ENCODE data around the gene CDKN2D. TPM values are rescaled to one million over a fixed set of nuclear protein-coding genes. Genes with fewer than 3 reads are reported as not detected.
"Not testable (repeated sequence)": the region's sequence is repeated elsewhere in the genome, so short reads cannot be mapped to it uniquely, and the experiment has no call there.

Gene CDKN2D
- total and polyA plus RNA-seq, 10 of the 15 experiments (the other 5 are each of a cell fraction or from before 2014, with no cell fraction given), result 0.53 to 17.2 (median 6.7) TPM

DNA sequence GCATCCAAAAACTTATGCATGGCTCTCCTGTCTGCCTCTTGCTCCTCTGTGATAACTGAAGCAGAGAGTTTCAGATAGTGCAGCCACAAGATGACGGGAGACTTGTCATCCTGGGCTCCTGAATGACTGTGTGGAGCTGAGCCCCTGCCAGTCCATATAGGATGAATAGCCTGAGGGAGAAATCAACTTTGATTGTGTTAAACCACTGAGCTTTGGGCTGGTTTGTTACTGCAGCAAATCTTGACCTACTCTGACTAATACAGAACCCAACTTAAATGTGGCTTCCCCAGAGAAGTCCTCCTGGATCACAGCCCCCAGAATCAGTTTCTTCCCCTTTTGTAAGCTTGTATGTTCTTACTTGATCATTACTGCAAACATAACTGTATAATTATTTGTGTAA is 36.3 kb downstream of the CDKN2D start:
- Histone ChIP-seq H3K9ac (ENCODE audit: control insufficient read depth, insufficient read depth, low read length) (no peak overlapping the region), H3K4me3 (no peak overlapping the region), H3K4me1 (ENCODE audit: control insufficient read depth, insufficient read depth, low read length) (no peaks in the 10 kb centered on the region), H3K4me2 (ENCODE audit: control insufficient read depth, insufficient read depth) (no peak overlapping the region), H3K9me3 (replicated peaks; ENCODE audit: control insufficient read depth, insufficient read depth, low read length) (peaks cover 2% of the 10 kb centered on the region; the same call in 1 of the 3 replicates), H3K79me2 (ENCODE audit: control insufficient read depth, insufficient read depth, low read length) (no peaks in the 10 kb centered on the region), H3K27me3 (replicated peaks in 1 of 2; ENCODE audit: control insufficient read depth in 2 of 2, insufficient read depth in 2 of 2, low read length in 1 of 2) (no peaks in the 10 kb centered on the region), H2AFZ (ENCODE audit: control insufficient read depth, low read depth, low read length) (no peak overlapping the region), H3K36me3 (ENCODE audit: control insufficient read depth in 2 of 2, insufficient read depth in 2 of 2, low read length in 1 of 2) (no peaks in the 10 kb centered on the region), H4K20me1 (ENCODE audit: control insufficient read depth, insufficient read depth) (no peaks in the 10 kb centered on the region), H3K27ac (ENCODE audit: control insufficient read depth, insufficient read depth) (no peak overlapping the region)
- TF ChIP-seq YY1 (IDR thresholded peaks at IDR 0.05; ENCODE audit: low read depth, low read length), result no peak
- peak; percentile 61; the same call in 1 of the 2 replicates for TF ChIP-seq ZNF217 (IDR thresholded peaks at IDR 0.05)
- in situ Hi-C loops (cut with MboI) (no loop called here), intact Hi-C loops (cut with micrococcal nuclease; ENCODE audit: unreplicated experiment) (no loop called here)
- FAIRE-seq (no peak), ATAC-seq (no peak), DNase-seq (ENCODE audit: low read depth, low spot score) (no peak)
- ChIA-PET CTCF (interaction anchor here (0.9 to 1.5 kb wide), 5 partner anchors 10 to 49 kb away, joined by 3 to 5 read pairs (median 4); no protein-coding TSS in a partner anchor), RAD21 (ENCODE audit: unreplicated experiment) (no interaction called here), POLR2A (interaction anchor here (0.7 kb wide), 1 partner anchor 359 kb away, joined by 3 read pairs; no protein-coding TSS in a partner anchor), SMC1A (ENCODE audit: uncharacterized antibody, unreplicated experiment) (interaction anchor here (1.6 kb wide), 1 partner anchor 40 kb away, joined by 3 read pairs; no protein-coding TSS in a partner anchor)
- WGBS (ENCODE audit: insufficient coverage, insufficient replicate concordance, low lambda C conversion rate, missing lambda C conversion rate), result 0% methylated on average over 1 of the region's 1 CpG
- BruUV-seq (replicated peaks), result no TSS peak

DNA sequence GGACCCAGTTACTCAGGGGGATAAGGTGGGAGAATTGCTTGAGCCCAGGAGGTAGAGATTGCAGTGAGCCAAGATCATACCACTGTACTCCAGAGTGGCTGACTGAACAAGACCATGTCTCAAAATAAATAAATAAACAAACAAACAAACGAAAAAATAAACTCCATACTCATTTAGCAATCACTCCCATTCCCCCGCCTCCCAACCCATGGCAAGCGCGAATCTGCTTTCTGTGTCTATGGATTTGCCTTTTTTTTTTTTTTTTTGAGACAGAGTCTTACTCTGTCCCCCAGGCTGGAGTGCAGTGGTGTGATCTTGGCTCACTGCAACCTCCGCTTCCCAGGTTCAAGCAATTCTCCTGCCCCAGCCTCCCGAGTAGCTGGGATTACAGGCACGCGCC is 41.9 kb downstream of the CDKN2D start:
- H3K27ac ChIP-seq (ENCODE audit: control insufficient read depth, insufficient read depth); H3K4me2 ChIP-seq (ENCODE audit: control insufficient read depth, insufficient read depth); H3K79me2 ChIP-seq (ENCODE audit: control insufficient read depth, insufficient read depth, low read length); intact Hi-C loops (cut with micrococcal nuclease; ENCODE audit: unreplicated experiment); H3K36me3 ChIP-seq (ENCODE audit: control insufficient read depth in 2 of 2, insufficient read depth in 2 of 2, low read length in 1 of 2); H2AFZ ChIP-seq (ENCODE audit: control insufficient read depth, low read depth, low read length); H3K4me1 ChIP-seq (ENCODE audit: control insufficient read depth, insufficient read depth, low read length); H3K9ac ChIP-seq (ENCODE audit: control insufficient read depth, insufficient read depth, low read length); SMC1A ChIA-PET (ENCODE audit: uncharacterized antibody, unreplicated experiment); DNase-seq (ENCODE audit: low read depth, low spot score); H4K20me1 ChIP-seq (ENCODE audit: control insufficient read depth, insufficient read depth); H3K9me3 ChIP-seq (replicated peaks; ENCODE audit: control insufficient read depth, insufficient read depth, low read length); BruUV-seq (replicated peaks); in situ Hi-C loops (cut with MboI); H3K4me3 ChIP-seq; CTCF ChIA-PET; FAIRE-seq; ATAC-seq; RAD21 ChIA-PET (ENCODE audit: unreplicated experiment); H3K27me3 ChIP-seq (replicated peaks in 1 of 2; ENCODE audit: control insufficient read depth in 2 of 2, insufficient read depth in 2 of 2, low read length in 1 of 2): not testable (repeated sequence)
- POLR2A ChIA-PET, result interaction anchor here (0.6 kb wide), 1 partner anchor 381 kb away, joined by 7 read pairs; no protein-coding TSS in a partner anchor
- 67% methylated on average over 7 of the region's 8 CpGs for WGBS (ENCODE audit: insufficient coverage, insufficient replicate concordance, low lambda C conversion rate, missing lambda C conversion rate)

Data from GM12878 (cell line).